HG03280 (cell line): ENCODE data around the gene BAMBI.
"Not testable (repeated sequence)": the region's sequence is repeated elsewhere in the genome, so short reads cannot be mapped to it uniquely, and the experiment has no call there.

Source experiments
- ATAC-seq: cut with Tn5 transposase; IDR thresholded peaks from one replicate; pipeline ENCODE4 v1.9.1; 2021; ENCODE audit warnings: mild to moderate bottlenecking, moderate library complexity; ENCODE audit not compliant: unreplicated experiment

Gene BAMBI, protein sequence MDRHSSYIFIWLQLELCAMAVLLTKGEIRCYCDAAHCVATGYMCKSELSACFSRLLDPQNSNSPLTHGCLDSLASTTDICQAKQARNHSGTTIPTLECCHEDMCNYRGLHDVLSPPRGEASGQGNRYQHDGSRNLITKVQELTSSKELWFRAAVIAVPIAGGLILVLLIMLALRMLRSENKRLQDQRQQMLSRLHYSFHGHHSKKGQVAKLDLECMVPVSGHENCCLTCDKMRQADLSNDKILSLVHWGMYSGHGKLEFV

GRCh38 chr10:28676968-28677887 is at the start of gene BAMBI:
Gene BAMBI (plus strand): TSS chr10:28677521. CDS start chr10:28677898, 377 bp downstream.
- peak; percentile 98 for ATAC-seq

DNA sequence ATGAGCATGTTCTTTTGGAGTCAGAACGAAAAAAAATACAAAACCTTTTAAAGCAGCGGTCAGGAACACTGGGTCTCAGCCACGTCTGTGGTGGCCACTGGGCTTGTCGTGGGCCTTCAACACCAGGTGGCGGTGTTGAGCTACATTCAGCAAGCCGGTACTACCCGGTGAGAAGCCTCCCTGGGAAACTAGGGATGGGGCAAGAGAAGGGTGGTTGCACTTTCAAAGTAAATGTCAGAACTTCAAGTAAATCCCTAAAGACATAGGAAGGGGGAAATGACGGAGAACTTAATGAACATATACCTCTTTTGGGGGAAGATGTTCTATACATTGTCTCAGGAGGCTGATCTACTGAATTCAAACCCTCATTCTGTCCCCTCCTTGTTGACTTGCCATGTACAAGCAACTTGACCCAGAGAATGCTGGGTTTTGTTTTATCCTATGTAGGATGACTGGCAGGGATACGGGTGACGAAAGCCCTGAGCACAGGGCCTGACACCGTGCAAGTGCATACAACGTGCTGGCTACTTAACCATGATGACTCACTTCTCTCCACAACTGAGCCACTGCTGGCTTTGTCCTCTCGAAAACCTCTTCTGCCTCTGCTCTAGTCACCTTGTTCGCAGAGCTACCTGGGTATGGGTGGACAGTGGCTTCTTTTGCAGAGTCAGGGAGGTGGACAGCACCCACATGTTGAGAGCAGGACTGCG is 49.0 kb upstream of the BAMBI start:
- peak; percentile 71 for ATAC-seq

GRCh38 chr10:28631896-28632583 is 45.3 kb upstream of the BAMBI start:
- ATAC-seq: no peak

GRCh38 chr10:28632584-28632945 is 44.8 kb upstream of the BAMBI start:
- ATAC-seq: no peak

DNA sequence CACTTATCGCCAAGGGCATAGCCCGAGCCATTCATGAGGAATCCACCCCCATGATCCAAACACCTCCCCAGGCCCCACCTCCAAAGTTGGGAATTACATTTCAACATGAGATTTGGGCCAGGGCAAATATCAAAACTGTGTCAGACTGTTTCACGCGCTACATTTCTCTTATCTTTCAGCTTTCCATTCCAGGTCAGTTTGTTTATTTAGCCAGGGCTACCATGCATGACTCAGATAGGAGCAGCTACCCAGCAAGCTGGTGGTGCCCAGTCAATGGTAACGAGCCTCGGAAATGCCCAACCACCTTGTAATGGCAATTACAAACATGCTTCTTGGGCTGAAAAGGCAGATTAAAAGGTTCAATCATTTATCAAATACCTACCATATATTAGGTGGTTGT is 43.6 kb upstream of the BAMBI start:
- no peak for ATAC-seq

DNA sequence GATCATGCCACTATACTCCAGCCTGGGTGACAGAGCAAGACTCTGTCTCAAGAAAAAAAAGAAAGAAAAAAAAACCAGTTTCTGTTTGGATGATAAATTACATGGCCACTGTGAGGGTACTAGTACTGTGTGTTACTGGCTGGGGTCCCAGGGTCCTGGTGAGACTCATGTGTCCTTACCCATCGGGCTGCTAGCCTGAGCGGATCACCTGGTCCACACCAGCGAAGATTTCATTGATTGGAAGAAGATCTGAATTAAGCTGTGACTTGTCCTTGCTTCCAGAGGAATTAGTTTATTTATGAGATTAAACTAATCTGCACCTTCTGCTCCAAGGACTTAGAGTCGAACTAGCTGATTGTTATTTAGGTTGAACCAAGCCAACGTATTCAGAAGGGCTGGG is 40.0 kb upstream of the BAMBI start:
- ATAC-seq: no peak

GRCh38 chr10:28638392-28638791 is 38.9 kb upstream of the BAMBI start:
- ATAC-seq: no peak

- ATAC-seq: no peak
Measured at GRCh38 chr10:28640551-28640950, 36.8 kb upstream of the BAMBI start.

- no peak for ATAC-seq
Measured at GRCh38 chr10:28644647-28645046, 32.7 kb upstream of the BAMBI start.

GRCh38 chr10:28652106-28652505 is 25.2 kb upstream of the BAMBI start:
- no peak for ATAC-seq

GRCh38 chr10:28652703-28653102 is 24.6 kb upstream of the BAMBI start:
- ATAC-seq: no peak

- not testable (repeated sequence) for ATAC-seq
Measured at GRCh38 chr10:28658824-28659223, 18.5 kb upstream of the BAMBI start.

- ATAC-seq: no peak
Measured at GRCh38 chr10:28661035-28661434, 16.3 kb upstream of the BAMBI start.

DNA sequence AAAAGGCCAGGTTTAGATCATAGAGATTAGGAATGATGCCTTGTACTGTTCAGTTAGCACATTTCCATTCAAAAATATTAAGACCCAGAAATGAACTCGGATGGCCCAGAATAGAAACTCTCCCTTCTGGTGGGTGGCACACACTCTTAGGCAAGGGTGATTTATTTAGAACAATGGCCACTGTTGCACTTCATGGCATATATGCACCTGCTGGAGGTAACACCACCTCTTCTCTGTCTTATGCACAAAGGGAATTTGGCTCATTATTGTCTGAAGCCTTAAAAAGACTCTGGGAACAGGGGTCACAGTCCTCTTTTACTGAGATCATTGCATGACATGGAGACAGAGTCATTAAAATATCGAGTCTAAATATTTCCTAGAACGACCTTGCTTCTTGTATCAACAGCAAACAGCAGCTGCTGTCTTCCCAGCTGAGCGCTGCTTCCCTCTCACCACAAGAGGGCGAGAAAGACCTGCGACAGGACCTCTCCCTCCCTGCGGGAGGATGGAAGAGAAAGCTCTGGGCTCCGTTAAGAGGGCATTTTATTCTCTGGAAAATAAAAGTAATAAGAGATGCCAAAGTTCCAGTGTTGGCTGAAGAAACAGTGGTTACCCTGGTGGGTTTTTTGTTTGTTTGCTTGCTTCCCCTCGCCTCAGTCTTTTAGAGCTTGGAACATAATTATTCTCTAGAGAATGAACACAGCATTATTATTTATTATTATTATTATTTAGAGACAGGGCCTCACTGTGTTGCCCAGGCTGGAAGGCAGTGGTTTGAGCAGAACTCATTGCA is 13.5 kb upstream of the BAMBI start:
- peak; percentile 83 for ATAC-seq

- no peak for ATAC-seq
Measured at GRCh38 chr10:28664369-28664740, 13.0 kb upstream of the BAMBI start.

DNA sequence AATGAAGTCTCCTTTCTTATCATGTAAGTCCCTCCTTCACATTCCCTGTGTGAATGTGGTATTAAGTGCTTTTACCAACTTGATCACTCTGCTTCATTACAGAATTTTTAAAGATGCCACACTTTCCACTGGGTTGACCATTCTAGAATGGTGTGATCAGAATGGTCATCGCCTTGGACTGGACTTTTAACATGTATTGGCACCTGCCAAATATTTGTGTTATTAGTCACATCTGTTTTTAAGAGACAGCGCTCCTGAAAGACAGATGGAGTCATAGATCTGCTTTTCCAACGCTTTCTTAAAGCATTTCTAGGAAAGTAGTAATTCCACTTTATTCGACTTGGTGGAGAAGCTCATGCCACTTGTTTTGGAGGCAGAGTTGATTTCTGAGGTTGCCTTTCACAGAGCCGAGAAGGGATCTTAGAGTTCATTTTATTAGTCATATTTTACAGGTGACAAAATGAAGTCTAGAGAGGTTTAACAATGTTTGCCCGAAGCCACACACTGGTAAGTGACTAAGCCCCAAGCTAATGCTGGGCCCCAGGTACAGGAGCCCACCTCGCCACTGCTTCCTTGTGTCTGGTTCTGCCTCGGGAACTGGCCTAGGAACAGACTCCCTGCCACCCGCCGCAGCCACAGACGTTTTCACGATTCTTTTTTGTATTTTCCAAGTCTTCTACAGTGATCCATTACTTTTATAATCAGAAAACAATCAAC is 10.4 kb upstream of the BAMBI start:
- no peak for ATAC-seq

DNA sequence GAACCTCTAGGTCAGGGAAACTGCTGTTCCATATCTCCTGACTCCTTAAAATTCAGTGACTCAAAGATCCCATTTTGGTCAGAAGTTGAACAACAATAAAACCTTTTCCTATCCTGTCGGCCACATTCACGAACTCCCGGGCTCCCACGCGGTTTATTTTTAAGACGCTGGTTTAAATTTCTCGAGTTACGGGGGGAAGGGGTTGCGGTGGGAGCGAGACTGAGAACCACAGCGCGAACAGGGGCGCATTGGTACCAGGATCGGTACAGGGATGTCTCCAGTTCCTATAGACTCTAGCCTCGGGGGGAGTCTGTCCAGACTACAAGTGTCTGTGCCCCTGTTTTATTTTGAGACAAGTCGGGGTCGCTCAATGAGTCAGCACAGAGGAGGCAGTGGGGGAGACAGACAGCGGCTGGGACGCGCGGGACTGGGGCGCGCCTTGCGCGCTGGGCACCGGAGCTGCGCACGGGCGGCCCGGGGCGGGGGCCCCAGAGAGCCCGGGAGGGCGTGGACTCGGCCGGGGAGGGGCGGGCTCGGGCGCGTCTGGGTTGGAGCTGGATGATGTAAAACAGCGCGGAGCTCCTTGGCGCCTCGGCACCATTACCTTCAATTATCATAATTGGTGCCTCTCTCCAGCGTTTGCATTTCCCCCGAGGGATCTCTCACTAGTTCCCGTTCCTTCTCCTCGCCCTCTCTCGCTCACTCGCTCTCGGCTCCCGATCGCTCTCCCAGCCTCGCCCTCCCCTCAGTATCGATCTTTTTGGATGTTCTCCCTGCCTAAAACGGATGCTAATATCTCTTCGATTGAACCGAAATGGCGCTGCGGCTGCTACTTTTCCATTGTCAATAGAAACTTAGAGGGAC is 8.7 kb upstream of the BAMBI start:
- no peak for ATAC-seq
